RPMI8226 (cell line): Measurements from ENCODE around the gene LRFN4.
A peak's percentile ranks its signal among the peaks of the same experiment; 100 is the strongest.

ENCODE experiments used
- DNase-seq: peaks from one replicate; pipeline ENCODE4 v3.0.0-alpha.2; 2015

LRFN4 gene

DNA sequence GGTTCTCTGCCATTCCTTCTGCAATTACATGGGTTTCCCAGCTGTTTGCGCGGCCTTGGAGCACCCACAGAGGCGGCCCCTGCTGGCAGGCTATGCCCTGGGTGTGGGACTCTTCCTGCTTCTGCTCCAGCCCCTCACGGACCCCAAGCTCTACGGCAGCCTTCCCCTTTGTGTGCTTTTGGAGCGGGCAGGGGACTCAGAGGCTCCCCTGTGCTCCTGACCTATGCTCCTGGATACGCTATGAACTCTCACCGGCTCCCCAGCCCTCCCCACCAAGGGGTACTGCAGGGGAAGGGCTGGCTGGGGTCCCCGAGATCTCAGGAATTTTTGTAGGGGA lies 11.0 kb upstream of the LRFN4 start:
- no peak for DNase-seq

GRCh38 chr11:66846671-66847091 lies 10.2 kb upstream of the LRFN4 start:
- DNase-seq: no peak

GRCh38 chr11:66847461-66848232 lies 9.2 kb upstream of the LRFN4 start:
- no peak for DNase-seq

- DNase-seq: no peak
Observed at GRCh38 chr11:66848671-66849500, 8.0 kb upstream of the LRFN4 start.

DNA sequence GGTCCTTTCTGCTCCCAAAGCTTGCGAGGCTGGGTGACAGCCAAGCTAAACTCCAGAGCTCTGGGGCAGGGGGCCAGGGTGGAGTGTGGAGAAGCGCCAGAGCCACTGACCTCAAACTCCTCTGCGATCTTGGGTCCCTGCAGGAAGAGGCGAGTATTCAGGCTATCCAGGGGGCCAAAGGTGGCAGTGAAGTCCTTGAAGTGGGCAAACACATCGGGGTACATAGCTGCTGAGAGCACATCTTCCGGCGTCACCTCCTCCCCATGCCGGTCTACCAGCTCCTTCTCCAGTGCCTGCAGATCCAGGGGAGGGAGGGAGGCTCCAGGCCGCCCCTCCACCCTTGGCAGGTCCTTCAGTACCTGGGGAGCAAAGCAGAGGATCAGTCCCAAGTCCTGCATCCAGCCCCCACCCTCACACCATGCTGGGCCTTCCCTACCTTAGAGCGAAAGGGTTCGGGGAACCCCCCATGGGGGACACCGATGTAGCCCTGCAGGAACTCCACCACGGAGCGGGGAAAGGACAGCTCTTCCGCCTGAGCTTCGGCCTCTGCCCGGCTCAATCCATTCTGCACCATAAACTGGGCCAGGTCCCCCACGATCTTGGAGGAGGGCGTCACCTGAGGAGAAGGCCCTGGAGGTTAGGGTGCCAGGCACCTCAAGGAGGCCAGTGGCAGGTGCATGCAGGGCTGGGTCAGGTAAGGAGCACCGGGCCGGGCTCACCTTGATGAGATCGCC lies 7.2 kb upstream of the LRFN4 start:
- DNase-seq: no peak

GRCh38 chr11:66850235-66850587 lies 6.7 kb upstream of the LRFN4 start:
- no peak for DNase-seq

GRCh38 chr11:66850588-66851238 lies 6.2 kb upstream of the LRFN4 start:
- DNase-seq: no peak

GRCh38 chr11:66851239-66851596 lies 5.6 kb upstream of the LRFN4 start:
- DNase-seq: no peak

DNA sequence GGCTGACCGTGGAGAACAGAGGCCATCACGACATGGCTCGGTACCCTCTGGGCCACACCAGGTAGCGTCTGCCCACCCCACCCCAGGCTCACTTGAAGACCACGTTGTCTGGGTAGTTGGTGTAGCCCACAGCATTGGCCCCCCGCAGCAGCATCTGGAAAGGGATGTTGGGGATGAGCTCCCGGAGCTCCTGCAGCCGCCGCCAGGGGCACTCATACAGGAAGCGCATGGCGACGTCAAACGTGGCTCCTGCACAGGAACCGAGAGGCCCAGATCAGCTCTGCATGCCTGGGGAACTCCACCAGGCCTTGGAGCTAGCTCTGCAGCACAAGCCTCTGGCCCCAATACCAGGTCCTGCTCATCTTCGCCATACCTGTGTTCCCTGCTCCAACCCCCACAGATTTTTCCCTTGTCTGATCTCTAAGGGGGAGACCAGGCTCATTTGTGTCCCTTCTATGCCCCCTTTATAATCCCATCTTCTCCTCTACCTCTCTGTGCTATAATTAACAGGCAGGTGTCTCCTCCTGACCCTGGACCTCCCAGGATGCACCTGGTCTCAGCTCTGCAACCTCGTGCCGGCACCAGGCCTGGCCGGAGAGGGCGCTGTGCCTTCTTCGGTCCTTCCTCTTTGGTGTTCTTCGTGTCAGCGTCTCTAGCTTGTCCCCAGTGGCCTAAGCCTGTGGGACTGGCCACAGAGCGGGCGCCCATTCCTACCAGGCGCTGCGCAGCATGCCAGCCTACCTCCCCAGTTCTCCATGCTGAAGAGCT lies 5.0 kb upstream of the LRFN4 start:
- peak; percentile 86 for DNase-seq

DNA sequence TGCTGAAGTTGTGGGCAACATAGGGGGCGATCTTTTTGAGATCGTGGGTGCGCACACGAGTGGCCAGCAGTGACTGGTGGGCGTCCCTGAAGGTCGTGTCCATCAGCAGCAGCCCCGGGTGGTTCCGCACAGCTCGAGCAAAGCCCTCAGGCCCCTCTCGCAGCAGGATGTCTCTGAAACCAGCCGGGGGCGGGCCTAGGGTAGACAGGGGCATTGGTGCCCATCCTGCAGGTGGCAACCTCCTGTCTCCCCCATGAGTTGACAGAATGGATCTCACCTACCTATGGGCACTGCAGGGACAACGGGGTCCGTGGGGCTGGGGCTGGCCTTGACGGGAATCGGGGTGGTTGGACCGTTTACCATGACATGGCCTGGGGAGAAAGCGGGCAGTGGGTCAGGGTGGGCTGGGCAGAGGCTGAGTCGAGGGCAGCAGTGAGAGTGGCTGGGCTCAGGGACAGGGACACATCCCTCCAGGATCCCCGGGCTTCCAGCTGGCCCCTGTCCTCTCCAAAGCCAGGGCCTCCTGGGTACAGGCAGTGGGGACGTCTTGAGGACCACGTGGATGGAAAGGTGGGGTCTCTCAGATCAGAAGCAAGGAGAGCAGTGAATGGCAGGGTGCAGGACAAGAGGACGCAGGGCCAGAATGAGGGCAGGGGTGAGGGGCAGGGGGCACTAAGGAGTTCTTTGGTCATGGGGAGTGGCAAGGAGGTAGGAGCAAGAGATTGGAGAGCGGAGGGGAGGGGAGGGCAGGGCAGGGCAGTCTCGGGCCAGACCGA lies 4.2 kb upstream of the LRFN4 start:
- DNase-seq: no peak

DNA sequence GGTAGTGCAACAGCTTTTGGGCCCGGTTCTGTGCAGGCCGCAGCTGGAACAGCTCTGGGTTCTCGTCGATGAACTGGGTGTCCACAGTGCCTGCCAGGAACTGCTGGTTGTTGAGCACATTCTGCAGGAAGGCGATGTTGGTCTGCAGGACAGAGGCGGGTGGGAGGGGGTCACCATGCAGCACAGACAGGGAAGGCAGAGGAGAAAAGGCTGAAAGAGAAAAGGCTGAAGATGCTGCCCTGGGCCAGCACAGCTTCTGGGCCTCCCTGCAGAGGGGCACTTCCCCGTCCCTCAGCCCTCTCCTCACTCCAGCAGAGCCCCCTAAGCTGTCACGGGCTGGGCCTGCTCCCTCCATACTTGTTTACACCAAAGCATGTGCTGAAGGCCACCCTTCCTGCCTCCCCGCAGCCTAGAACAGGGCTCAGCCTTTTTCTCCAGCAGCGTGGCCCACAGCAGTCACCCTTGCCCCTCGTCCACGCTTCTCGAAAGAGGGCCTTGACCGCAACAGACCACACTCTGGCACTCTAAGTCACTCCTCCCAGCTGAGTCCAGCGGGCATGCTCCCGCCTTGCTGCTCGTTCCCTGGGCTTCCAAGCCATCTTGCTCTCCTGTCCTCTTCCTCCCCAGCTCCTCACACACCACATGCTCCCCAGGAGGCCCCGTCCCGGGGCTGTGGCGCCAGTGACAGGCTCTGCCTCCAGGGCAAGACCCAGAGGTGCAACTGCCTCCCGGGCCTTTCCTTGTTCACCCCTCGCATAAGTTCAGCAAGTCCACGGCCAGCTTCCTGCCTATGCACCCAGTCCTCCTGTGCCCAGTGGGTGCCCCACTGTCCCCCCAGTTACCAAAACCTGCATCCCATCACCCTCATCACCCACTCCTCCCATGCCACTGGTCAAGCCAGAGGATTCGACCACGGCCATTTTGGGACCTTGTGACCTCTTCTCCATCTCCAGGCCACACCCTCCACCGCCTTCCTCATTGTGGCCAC lies 3.3 kb upstream of the LRFN4 start:
- DNase-seq: no peak

DNA sequence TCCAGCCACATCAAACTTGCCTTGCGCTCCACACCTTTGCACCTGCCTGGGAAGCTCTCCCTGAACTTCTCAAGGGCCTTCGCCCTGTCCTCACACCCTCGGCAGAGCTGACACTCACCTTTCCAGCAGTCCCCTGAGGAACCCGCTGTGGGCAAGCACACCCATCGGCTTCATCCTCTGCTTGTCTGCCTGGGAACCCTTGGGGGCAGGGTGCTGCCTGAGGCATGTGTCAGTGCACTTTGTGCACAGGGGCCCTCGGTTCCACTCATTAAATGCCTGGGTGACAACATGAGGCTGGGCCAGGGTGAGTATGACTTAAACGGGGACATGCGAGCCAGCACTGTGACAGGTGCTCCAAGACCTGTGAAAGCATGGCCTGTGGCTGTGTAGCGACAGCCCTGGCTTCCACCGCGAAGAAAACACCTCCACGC lies 2.6 kb upstream of the LRFN4 start:
- no peak for DNase-seq

GRCh38 chr11:66854729-66855211 lies 2.1 kb upstream of the LRFN4 start:
- no peak for DNase-seq

DNA sequence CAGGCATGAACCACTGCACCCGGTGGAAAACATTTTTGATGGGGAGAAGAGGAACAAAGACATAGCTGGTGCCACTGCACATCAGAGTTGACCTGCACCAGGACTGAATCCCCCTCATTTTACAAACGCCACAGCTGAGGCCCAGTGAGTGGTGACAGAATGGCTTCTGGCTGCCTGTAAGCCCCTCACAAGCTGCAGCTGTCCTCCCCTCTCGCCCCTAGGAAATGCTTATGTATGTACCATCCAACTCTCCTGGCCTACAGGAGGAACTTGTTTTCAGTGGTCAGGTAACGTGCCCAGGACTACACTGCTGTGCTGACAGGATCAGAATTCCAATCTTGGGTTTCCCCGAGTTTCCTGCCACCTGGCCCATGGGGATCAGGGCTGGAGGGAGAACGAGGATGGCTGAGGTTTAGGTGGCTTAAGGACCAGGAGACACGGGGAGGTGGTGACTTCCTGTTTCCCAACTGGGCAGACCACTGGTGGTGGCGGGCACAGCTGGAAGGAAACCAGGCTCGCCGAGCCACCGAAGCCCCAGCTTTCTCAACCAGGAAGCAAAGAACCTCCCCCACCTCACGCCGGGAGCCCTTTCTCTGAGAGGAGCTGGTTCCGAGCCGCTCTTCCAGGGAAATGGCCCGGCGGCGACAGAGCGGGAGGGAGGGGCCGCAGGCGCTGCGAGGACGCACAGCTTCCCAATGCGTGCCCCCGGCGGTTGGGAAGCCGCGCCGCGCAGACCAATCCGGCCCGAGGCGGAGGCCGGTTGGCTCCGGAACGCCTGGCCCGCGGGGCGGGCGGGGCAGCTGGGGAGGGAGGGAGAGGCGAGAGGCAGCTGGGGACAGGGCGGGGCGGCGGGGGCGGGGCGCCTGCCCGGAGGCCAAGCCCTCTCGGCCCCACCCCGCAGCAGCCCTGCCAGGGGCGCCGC lies 1.0 kb upstream of the LRFN4 start:
- peak; percentile 98 for DNase-seq

DNA sequence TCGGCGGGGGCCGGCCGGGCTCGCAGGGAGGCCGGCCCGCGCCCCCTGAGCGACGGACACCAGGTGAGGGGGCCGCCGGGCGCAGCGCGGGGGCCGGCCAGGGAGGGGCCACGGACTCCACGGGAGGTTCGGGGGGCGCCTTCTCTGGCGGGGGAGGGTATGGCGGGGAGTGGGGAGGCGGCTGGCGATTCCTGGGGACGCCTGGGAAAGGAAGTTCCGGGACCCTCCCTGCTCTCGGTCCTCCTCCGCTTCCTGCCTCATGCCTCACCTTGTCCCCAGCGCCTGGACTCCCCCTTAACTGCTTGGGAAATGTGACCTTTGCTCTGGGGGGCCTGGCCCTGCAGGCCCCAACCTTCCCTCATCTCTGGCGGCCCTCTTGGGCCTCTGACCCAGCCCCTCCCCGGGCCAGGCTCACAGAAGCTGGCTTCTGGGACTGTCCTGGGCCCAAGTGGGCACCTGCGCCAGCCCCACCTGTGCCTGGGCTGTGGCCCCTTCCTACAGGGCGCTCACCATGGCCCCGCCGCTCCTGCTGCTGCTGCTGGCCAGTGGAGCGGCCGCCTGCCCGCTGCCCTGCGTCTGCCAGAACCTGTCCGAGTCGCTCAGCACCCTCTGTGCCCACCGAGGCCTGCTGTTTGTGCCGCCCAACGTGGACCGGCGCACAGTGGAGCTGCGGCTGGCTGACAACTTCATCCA lies 516 bp downstream of the LRFN4 start:
- DNase-seq: no peak

GRCh38 chr11:66857927-66858185 lies 992 bp downstream of the LRFN4 start:
- no peak for DNase-seq

DNA sequence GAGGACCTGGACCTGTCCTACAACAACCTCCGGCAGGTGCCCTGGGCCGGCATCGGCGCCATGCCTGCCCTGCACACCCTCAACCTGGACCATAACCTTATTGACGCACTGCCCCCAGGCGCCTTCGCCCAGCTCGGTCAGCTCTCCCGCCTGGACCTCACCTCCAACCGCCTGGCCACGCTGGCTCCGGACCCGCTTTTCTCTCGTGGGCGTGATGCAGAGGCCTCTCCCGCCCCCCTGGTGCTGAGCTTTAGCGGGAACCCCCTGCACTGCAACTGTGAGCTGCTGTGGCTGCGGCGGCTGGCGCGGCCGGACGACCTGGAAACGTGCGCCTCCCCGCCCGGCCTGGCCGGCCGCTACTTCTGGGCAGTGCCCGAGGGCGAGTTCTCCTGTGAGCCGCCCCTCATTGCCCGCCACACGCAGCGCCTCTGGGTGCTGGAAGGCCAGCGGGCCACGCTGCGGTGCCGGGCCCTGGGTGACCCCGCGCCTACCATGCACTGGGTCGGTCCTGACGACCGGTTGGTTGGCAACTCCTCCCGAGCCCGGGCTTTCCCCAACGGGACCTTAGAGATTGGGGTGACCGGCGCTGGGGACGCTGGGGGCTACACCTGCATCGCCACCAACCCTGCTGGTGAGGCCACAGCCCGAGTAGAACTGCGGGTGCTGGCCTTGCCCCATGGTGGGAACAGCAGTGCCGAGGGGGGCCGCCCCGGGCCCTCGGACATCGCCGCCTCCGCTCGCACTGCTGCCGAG lies 1.5 kb downstream of the LRFN4 start:
- DNase-seq: no peak
